Measurements from ENCODE around the gene LRRC71.

GRCh38 chr1:156925154-156926010 is 5.0 kb downstream of the LRRC71 start:
- TF ChIP-seq SP1 (CRISPR knock-in tag; conservative IDR thresholded peaks at IDR 0.05) = no peak
- TF ChIP-seq, protein P1, sequence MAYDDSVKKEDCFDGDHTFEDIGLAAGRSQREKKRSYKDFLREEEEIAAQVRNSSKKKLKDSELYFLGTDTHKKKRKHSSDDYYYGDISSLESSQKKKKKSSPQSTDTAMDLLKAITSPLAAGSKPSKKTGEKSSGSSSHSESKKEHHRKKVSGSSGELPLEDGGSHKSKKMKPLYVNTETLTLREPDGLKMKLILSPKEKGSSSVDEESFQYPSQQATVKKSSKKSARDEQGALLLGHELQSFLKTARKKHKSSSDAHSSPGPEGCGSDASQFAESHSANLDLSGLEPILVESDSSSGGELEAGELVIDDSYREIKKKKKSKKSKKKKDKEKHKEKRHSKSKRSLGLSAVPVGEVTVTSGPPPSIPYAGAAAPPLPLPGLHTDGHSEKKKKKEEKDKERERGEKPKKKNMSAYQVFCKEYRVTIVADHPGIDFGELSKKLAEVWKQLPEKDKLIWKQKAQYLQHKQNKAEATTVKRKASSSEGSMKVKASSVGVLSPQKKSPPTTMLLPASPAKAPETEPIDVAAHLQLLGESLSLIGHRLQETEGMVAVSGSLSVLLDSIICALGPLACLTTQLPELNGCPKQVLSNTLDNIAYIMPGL (CRISPR knock-in tag; IDR thresholded peaks at IDR 0.05) = no peak
- no peak for TF ChIP-seq NFE2L1 (CRISPR knock-in tag; IDR thresholded peaks at IDR 0.05)
- TF ChIP-seq, protein P2, sequence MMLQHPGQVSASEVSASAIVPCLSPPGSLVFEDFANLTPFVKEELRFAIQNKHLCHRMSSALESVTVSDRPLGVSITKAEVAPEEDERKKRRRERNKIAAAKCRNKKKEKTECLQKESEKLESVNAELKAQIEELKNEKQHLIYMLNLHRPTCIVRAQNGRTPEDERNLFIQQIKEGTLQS (CRISPR knock-in tag; conservative IDR thresholded peaks at IDR 0.05) = no peak
- no peak for TF ChIP-seq ESRRA (CRISPR knock-in tag; IDR thresholded peaks at IDR 0.05; ENCODE audit: borderline replicate concordance)
- TF ChIP-seq USF1 (CRISPR knock-in tag; IDR thresholded peaks at IDR 0.05) = no peak
- TF ChIP-seq ZNF232 (CRISPR knock-in tag; IDR thresholded peaks at IDR 0.05) = no peak
- TF ChIP-seq AFF4 (CRISPR knock-in tag; IDR thresholded peaks at IDR 0.05; ENCODE audit: borderline replicate concordance) = no peak
- TF ChIP-seq, protein P3, sequence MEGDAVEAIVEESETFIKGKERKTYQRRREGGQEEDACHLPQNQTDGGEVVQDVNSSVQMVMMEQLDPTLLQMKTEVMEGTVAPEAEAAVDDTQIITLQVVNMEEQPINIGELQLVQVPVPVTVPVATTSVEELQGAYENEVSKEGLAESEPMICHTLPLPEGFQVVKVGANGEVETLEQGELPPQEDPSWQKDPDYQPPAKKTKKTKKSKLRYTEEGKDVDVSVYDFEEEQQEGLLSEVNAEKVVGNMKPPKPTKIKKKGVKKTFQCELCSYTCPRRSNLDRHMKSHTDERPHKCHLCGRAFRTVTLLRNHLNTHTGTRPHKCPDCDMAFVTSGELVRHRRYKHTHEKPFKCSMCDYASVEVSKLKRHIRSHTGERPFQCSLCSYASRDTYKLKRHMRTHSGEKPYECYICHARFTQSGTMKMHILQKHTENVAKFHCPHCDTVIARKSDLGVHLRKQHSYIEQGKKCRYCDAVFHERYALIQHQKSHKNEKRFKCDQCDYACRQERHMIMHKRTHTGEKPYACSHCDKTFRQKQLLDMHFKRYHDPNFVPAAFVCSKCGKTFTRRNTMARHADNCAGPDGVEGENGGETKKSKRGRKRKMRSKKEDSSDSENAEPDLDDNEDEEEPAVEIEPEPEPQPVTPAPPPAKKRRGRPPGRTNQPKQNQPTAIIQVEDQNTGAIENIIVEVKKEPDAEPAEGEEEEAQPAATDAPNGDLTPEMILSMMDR (IDR thresholded peaks at IDR 0.05) = no peak
- TF ChIP-seq IRF2 (CRISPR knock-in tag; IDR thresholded peaks at IDR 0.05; ENCODE audit: borderline replicate concordance, low read depth) = no peak
